HUES6 (cell line): ENCODE results near the gene MEGF8.

Experiments used
- H3K27ac ChIP-seq: 2 replicates; pipeline ENCODE4 v1.7.0; 2013; ENCODE audit warnings: low read depth, mild to moderate bottlenecking, low read length, inconsistent platforms
- H3K27me3 ChIP-seq: 2 replicates; pipeline ENCODE4 v1.6.1; 2013; ENCODE audit warnings: low read length; ENCODE audit not compliant: control insufficient read depth, insufficient read depth
- H3K36me3 ChIP-seq: 2 replicates; pipeline ENCODE4 v1.6.1; 2013; ENCODE audit warnings: low read length; ENCODE audit not compliant: control insufficient read depth, insufficient read depth
- H3K4me1 ChIP-seq: 2 replicates; pipeline ENCODE4 v1.6.1; 2013; ENCODE audit warnings: low read length; ENCODE audit not compliant: control insufficient read depth, insufficient read depth
- H3K4me3 ChIP-seq: 2 replicates; pipeline ENCODE4 v1.5.1; 2013; ENCODE audit warnings: low read depth, low read length
- H3K9ac ChIP-seq: one replicate; pipeline ENCODE4 v1.6.1; 2013; ENCODE audit warnings: mild to moderate bottlenecking, low read length
- H3K9me3 ChIP-seq: 2 replicates; pipeline ENCODE4 v1.6.1; 2013; ENCODE audit warnings: low read depth, low read length; ENCODE audit not compliant: control insufficient read depth, insufficient read depth

The MEGF8 gene

GRCh38 chr19:42349378-42350107 lies 24.1 kb downstream of the MEGF8 start:
- no peaks in the 10 kb centered on the region for H3K27me3 ChIP-seq
- no peaks in the 10 kb centered on the region for H3K4me1 ChIP-seq
- H3K36me3 ChIP-seq, result peaks cover 45% of the 10 kb centered on the region
- no peak overlapping the region for H3K4me3 ChIP-seq
- no peak overlapping the region for H3K9ac ChIP-seq
- no peak overlapping the region for H3K27ac ChIP-seq
- H3K9me3 ChIP-seq, result no peaks in the 10 kb centered on the region

- Histone ChIP-seq H3K4me3 (no peak overlapping the region), H3K27ac (no peak overlapping the region), H3K9ac (no peak overlapping the region), H3K27me3 (no peaks in the 10 kb centered on the region), H3K36me3 (peaks cover 44% of the 10 kb centered on the region), H3K9me3 (no peaks in the 10 kb centered on the region), H3K4me1 (no peaks in the 10 kb centered on the region)
Measured at GRCh38 chr19:42350417-42350816, 25.0 kb downstream of the MEGF8 start.

- Histone ChIP-seq H3K4me1 (no peaks in the 10 kb centered on the region), H3K4me3 (no peak overlapping the region), H3K36me3 (peaks cover 48% of the 10 kb centered on the region), H3K9me3 (no peaks in the 10 kb centered on the region), H3K27ac (no peak overlapping the region), H3K27me3 (no peaks in the 10 kb centered on the region), H3K9ac (no peak overlapping the region)
Measured at GRCh38 chr19:42351079-42351735, 25.8 kb downstream of the MEGF8 start.

GRCh38 chr19:42352301-42353259 lies 27.1 kb downstream of the MEGF8 start:
- Histone ChIP-seq H3K4me1 (no peaks in the 10 kb centered on the region), H3K36me3 (peaks cover 62% of the 10 kb centered on the region), H3K4me3 (no peak overlapping the region), H3K27me3 (no peaks in the 10 kb centered on the region), H3K9ac (no peak overlapping the region), H3K27ac (no peak overlapping the region), H3K9me3 (no peaks in the 10 kb centered on the region)

- no peaks in the 10 kb centered on the region for H3K27me3 ChIP-seq
- no peaks in the 10 kb centered on the region for H3K4me1 ChIP-seq
- H3K36me3 ChIP-seq, result peaks cover 64% of the 10 kb centered on the region
- H3K27ac ChIP-seq, result no peak overlapping the region
- no peaks in the 10 kb centered on the region for H3K9me3 ChIP-seq
- no peak overlapping the region for H3K4me3 ChIP-seq
- no peak overlapping the region for H3K9ac ChIP-seq
Measured at GRCh38 chr19:42353341-42354015, 28.0 kb downstream of the MEGF8 start.

- Histone ChIP-seq H3K27me3 (no peaks in the 10 kb centered on the region), H3K9ac (no peak overlapping the region), H3K4me3 (no peak overlapping the region), H3K27ac (no peak overlapping the region), H3K36me3 (peaks cover 63% of the 10 kb centered on the region), H3K9me3 (no peaks in the 10 kb centered on the region), H3K4me1 (no peaks in the 10 kb centered on the region)
Measured at GRCh38 chr19:42355896-42356295, 30.5 kb downstream of the MEGF8 start.

GRCh38 chr19:42356686-42357085 lies 31.3 kb downstream of the MEGF8 start:
- Histone ChIP-seq H3K27me3 (no peaks in the 10 kb centered on the region), H3K27ac (no peak overlapping the region), H3K4me3 (no peak overlapping the region), H3K4me1 (no peaks in the 10 kb centered on the region), H3K9ac (no peak overlapping the region), H3K9me3 (no peaks in the 10 kb centered on the region), H3K36me3 (peaks cover 63% of the 10 kb centered on the region)

- Histone ChIP-seq H3K27ac (no peak overlapping the region), H3K9ac (no peak overlapping the region), H3K36me3 (peaks cover 65% of the 10 kb centered on the region), H3K4me1 (no peaks in the 10 kb centered on the region), H3K4me3 (no peak overlapping the region), H3K9me3 (no peaks in the 10 kb centered on the region), H3K27me3 (no peaks in the 10 kb centered on the region)
Measured at GRCh38 chr19:42357290-42357689, 31.9 kb downstream of the MEGF8 start.

GRCh38 chr19:42360787-42361544 lies 35.5 kb downstream of the MEGF8 start:
- H3K36me3 ChIP-seq, result peaks cover 56% of the 10 kb centered on the region
- H3K9me3 ChIP-seq, result peaks cover 7% of the 10 kb centered on the region

GRCh38 chr19:42361545-42361910 lies 36.1 kb downstream of the MEGF8 start:
- H3K9me3 ChIP-seq, result peaks cover 7% of the 10 kb centered on the region
- no peaks in the 10 kb centered on the region for H3K27me3 ChIP-seq
- H3K36me3 ChIP-seq, result peaks cover 51% of the 10 kb centered on the region
- no peaks in the 10 kb centered on the region for H3K4me1 ChIP-seq
- H3K4me3 ChIP-seq, result no peak overlapping the region
- no peak overlapping the region for H3K9ac ChIP-seq
- H3K27ac ChIP-seq, result no peak overlapping the region

More at GRCh38 chr19:42360787-42361544, 35.5 kb downstream of the MEGF8 start:
- H3K4me1 ChIP-seq, result no peaks in the 10 kb centered on the region
- no peak overlapping the region for H3K9ac ChIP-seq
- H3K4me3 ChIP-seq, result no peak overlapping the region
- no peak overlapping the region for H3K27ac ChIP-seq
- no peaks in the 10 kb centered on the region for H3K27me3 ChIP-seq
